NCI-H345 treated with DMSO at 0.1 percent for 48 hours (cell line): ENCODE measurements around the gene LIPG.

ENCODE experiments used
- DNase-seq: peaks from one replicate; lab custom pipeline; 2025; ENCODE audit not compliant: unreplicated experiment; lab: John Stamatoyannopoulos, UW

LIPG gene

GRCh38 chr18:49631146-49631866 lies 69.4 kb downstream of the LIPG start:
- DNase-seq, result no peak

DNA sequence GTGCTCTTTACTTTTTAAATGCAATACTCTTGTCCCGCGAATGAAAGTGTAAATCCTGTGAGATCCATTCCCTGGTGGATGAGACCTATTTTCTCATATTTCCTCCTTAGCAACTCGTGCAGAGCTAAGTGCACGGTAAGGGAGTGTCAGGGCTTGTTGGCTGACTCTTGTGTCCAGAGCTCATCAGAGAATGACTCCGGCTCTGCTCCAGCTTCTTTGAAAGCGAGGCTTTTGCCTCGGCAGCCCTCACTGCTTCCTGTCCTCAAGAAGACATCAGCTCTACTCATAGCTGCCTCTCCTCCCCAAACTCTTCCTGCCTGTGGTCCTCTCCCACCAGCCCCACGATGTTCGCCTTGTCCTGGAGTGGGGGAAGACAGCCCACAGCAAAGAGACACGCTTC lies 70.7 kb downstream of the LIPG start:
- DNase-seq, result no peak

- DNase-seq, result no peak
Measured at GRCh38 chr18:49638209-49638785, 76.4 kb downstream of the LIPG start.

DNA sequence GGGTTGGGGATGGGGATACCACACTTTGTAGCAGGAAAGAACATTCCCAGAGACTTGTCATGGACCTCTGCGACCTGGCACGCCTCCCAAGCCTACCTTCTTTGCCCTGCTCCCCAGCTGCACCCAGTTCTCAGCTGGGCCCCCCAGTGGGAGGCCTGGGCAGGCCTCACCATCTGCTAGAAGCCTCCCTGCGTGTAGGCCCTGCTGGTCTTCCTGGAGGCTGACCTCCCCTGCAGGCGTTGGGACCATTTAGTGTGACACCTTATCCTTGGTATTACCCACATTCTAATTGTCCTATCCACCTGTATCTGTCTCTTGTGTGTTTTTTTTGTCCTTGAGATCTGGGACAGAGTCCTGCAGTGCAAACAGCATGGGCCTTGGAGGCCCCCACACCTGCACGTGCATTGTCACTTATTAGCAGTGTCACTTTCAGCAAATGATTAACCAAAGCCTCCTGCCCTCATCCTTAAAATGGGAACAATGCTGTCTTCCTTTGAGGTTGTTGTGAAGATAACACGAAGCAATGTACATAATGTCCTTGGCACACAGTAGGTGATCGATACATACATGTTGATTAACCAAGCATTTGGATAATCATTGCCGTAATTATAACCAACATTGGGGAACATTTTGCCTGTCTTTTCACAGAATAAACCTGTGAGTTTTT lies 77.2 kb downstream of the LIPG start:
- DNase-seq, result no peak

GRCh38 chr18:49639643-49640391 lies 78.0 kb downstream of the LIPG start:
- no peak for DNase-seq

- no peak for DNase-seq
Measured at GRCh38 chr18:49640741-49641140, 78.9 kb downstream of the LIPG start.

DNA sequence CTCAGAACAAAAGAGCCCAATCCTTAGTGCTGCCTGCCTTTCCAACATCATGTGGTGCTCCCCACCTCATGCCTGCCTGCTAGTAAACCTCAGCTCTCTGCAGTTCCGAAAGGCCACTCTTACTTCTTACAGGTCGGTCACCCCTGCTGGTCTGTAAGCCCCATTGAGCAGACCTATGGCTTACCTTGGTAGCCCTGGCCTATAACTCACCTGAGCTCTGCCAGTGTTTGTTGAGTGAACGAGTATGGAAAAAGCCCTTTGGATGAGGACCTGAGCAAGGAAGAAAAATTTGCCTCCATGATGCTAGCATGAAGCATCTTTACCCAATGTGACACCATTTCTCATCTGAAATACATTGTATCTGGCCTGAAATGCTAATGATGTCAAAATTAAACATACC lies 83.3 kb downstream of the LIPG start:
- DNase-seq, result no peak

- DNase-seq, result no peak
Measured at GRCh38 chr18:49645841-49646351, 84.0 kb downstream of the LIPG start.

DNA sequence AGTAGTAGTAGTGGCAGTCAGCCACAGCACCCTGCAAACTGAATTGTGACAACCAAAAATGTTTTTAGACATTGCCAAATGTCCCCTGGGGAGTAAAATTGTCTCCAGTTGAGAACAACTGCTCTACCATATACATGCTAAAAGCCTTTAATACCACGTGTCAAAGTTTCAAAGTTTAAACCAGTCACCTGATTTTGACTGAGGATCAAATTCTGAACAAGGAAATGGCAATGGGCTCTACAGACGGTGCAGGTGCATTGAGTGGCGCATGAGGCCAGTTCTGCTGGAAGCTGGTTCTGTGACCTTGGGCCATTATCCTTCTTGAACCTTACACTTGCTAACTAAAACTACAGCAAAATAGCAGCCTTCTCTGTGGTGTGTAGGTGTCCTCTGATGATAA lies 85.0 kb downstream of the LIPG start:
- no peak for DNase-seq

DNA sequence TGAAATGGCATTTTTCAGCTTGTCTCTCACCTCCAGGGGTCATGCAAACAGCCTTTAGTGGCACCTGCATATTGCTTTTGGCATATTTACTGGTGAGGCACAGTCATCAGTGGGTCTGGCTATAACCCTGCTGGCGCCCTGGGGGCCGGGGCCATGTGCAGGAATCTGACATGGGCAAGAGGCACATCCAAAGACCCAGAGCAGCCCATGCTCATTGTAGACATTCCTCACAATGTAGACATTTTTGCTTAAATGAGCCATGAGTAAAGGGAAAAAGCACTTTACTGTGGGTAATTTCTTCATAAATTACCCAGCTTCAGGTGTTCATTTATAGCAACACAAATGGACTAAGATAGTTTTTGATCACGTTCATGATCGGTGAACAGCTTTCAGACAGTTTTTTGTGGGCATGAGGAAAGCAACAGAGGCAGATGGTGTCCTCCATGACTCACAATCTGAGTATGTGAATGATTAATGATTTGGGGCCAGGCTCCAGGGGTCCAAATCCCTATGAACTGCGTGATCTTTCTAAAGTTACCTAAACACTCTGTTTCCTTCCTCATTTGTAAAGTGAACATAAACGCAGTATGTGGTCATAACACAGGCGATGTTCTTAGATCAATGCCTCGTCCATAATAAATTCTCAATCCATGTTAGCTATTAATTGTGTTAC lies 85.8 kb downstream of the LIPG start:
- no peak for DNase-seq

DNA sequence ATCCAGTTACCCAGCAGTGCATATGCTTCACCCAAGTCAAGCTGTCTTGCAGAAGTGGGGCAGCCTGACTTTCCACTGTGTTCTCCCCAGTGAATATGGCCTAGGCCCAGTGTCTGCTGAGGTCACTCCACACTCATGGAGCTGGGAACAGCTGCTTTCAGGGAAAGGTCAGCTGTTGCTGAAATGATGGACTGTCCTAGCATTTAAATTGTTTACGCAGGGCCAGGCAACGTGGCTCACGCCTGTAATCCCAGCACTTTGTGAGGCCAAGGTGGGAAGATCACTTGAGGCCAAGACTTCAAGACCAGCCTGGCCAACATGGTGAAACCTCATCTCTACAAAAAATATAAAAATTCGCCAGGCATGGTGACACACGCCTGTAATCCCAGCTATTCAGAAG lies 86.5 kb downstream of the LIPG start:
- no peak for DNase-seq
